Measurements from ENCODE around the gene CLINT1.

DNA sequence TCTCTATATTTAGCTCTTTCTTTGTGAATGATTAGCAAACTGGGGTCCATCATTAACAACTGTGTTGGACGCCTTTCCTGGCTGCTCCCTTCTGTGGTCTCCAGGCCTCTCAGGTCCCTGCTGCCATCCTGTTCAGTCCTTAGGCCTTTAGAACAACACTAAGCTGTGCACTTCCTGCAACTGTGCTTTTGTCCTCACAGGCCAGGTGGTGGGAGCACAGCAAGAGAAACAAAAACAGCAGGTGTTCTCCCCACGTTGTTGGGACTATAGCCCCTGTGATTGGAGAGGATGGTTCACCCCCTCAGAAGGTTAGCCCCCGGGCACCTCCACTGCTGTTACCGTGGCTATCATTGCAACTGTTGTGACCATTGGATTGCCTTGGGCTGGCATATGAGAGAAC, 41.7 kb upstream of the CLINT1 start:
- no peak for TF ChIP-seq POLR2AphosphoS5 (IDR thresholded peaks at IDR 0.05)
- TF ChIP-seq CTCF (IDR thresholded peaks at IDR 0.05), result no peak
- no peak for TF ChIP-seq POLR2A (IDR thresholded peaks at IDR 0.05)
- TF ChIP-seq EP300 (IDR thresholded peaks at IDR 0.05), result no peak

All from upper lobe of left lung (tissue), 4 donors.